ENCODE measurements around the gene RP9.

Gene RP9

GRCh38 chr7:33109005-33109757 is at the start of gene RP9:
Gene RP9 (minus strand): TSS chr7:33109404. CDS start chr7:33109372, 32 bp downstream.
- peak; percentile 84 for DNase-seq

GRCh38 chr7:33157781-33158180 is 48.6 kb upstream of the RP9 start:
- DNase-seq, result no peak

- no peak for DNase-seq
These were observed 48.1 kb upstream of the RP9 start for GRCh38 chr7:33157311-33157710.

GRCh38 chr7:33156441-33156840 is 47.2 kb upstream of the RP9 start:
- no peak for DNase-seq

- DNase-seq, result no peak
These were observed 46.6 kb upstream of the RP9 start for GRCh38 chr7:33155811-33156210.

- DNase-seq, result no peak
These were observed 42.9 kb upstream of the RP9 start for GRCh38 chr7:33152087-33152486.

GRCh38 chr7:33145156-33145555 is 36.0 kb upstream of the RP9 start:
- DNase-seq, result no peak

- no peak for DNase-seq
These were observed 35.0 kb upstream of the RP9 start for GRCh38 chr7:33143996-33144718.

- DNase-seq, result no peak
These were observed 33.4 kb upstream of the RP9 start for GRCh38 chr7:33142585-33142984.

- no peak for DNase-seq
These were observed 27.9 kb upstream of the RP9 start for GRCh38 chr7:33137103-33137502.

GRCh38 chr7:33130184-33130583 is 21.0 kb upstream of the RP9 start:
- DNase-seq, result no peak

GRCh38 chr7:33129806-33130153 is 20.6 kb upstream of the RP9 start:
- no peak for DNase-seq

- peak; percentile 95 for DNase-seq
These were observed 20.0 kb upstream of the RP9 start, which contains the start of gene BBS9 for GRCh38 chr7:33128990-33129805. Gene BBS9 (plus strand): TSS chr7:33129564. CDS start chr7:33146253, 16,689 bp downstream.

GRCh38 chr7:33128631-33128989 is 19.4 kb upstream of the RP9 start:
- no peak for DNase-seq

- no peak for DNase-seq
These were observed 17.9 kb upstream of the RP9 start for GRCh38 chr7:33127085-33127484.

GRCh38 chr7:33118383-33118782 is 9.2 kb upstream of the RP9 start:
- no peak for DNase-seq

GRCh38 chr7:33114976-33115375 is 5.8 kb upstream of the RP9 start:
- no peak for DNase-seq

GRCh38 chr7:33111614-33112013 is 2.4 kb upstream of the RP9 start:
- DNase-seq, result no peak

GRCh38 chr7:33109758-33110238 is 594 bp upstream of the RP9 start:
- peak; percentile 44 for DNase-seq

GRCh38 chr7:33108554-33109004 is 625 bp downstream of the RP9 start:
- DNase-seq, result peak; percentile 28

- peak; percentile 27 for DNase-seq
These were observed 1.8 kb downstream of the RP9 start for GRCh38 chr7:33107136-33108066.

GRCh38 chr7:33101906-33102305 is 7.3 kb downstream of the RP9 start:
- no peak for DNase-seq
